ENCODE results near the gene LYZL2.
"Not testable (repeated sequence)": the region's sequence is repeated elsewhere in the genome, so short reads cannot be mapped to it uniquely, and the experiment has no call there.

DNA sequence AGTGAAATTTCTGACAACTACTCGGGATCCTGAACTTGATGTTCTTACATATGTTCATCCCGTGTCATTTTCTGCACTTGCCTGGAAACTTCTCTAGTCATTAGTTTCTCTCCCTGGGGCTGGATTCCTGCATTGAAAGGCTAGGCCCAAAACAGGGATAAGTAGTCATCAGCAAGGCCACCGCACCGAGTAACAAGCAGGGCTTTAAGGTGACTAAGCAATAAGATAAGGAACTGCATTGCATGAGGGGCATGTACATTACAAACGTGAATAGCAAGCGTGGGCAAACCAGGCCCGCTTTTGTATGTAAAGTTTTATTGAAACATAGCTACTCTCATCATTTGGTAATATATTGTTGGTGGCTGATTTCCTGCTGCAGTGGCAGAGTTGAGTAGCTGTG lies 977 bp downstream of the LYZL2 start:
- TF ChIP-seq, protein P1, sequence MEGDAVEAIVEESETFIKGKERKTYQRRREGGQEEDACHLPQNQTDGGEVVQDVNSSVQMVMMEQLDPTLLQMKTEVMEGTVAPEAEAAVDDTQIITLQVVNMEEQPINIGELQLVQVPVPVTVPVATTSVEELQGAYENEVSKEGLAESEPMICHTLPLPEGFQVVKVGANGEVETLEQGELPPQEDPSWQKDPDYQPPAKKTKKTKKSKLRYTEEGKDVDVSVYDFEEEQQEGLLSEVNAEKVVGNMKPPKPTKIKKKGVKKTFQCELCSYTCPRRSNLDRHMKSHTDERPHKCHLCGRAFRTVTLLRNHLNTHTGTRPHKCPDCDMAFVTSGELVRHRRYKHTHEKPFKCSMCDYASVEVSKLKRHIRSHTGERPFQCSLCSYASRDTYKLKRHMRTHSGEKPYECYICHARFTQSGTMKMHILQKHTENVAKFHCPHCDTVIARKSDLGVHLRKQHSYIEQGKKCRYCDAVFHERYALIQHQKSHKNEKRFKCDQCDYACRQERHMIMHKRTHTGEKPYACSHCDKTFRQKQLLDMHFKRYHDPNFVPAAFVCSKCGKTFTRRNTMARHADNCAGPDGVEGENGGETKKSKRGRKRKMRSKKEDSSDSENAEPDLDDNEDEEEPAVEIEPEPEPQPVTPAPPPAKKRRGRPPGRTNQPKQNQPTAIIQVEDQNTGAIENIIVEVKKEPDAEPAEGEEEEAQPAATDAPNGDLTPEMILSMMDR (IDR thresholded peaks at IDR 0.05) = not testable (repeated sequence)
- not testable (repeated sequence) for TF ChIP-seq POLR2AphosphoS5 (IDR thresholded peaks at IDR 0.05)

Measured in prostate gland (tissue), 2 donors.